Astrocyte (in vitro differentiated cells and primary cell): ENCODE measurements around the gene RASL11A. TPM values are rescaled to one million over a fixed set of nuclear protein-coding genes. Genes with fewer than 3 reads are reported as not detected.

Experiments used
- DNase-seq: peaks from one replicate; pipeline ENCODE4 v3.0.0-alpha.2; 2010; ENCODE audit warnings: low read depth
- FAIRE-seq: peaks from 2 replicates; lab custom pipeline; 2011; peaks lifted over from hg19 to GRCh38; lab: Jason Lieb, UNC
- H2AFZ ChIP-seq: 2 replicates; pipeline ENCODE4 v1.6.0; 2012; ENCODE audit warnings: low read depth, low read length, inconsistent platforms
- H3K27ac ChIP-seq: 2 replicates; pipeline ENCODE4 v1.5.1; 2011; ENCODE audit warnings: low read depth, low read length, inconsistent platforms
- H3K27me3 ChIP-seq: 2 replicates; pipeline ENCODE4 v1.6.0; 2011; ENCODE audit warnings: low read length, inconsistent platforms; ENCODE audit not compliant: insufficient read depth
- H3K36me3 ChIP-seq: 2 replicates; pipeline ENCODE4 v1.5.1; 2011; ENCODE audit warnings: low read length, inconsistent platforms; ENCODE audit not compliant: insufficient read depth
- H3K4me1 ChIP-seq: 2 replicates; pipeline ENCODE4 v1.5.1; 2011; ENCODE audit warnings: low read length, inconsistent platforms; ENCODE audit not compliant: insufficient read depth
- H3K4me2 ChIP-seq: 2 replicates; pipeline ENCODE4 v1.6.0; 2012; ENCODE audit warnings: low read length, inconsistent platforms
- H3K4me3 ChIP-seq: 2 replicates; pipeline ENCODE4 v1.5.1; 2011; ENCODE audit warnings: low read depth, mild to moderate bottlenecking, low read length, inconsistent platforms; ENCODE audit not compliant: insufficient read depth
- H3K79me2 ChIP-seq: 2 replicates; pipeline ENCODE4 v1.6.0; 2012; ENCODE audit warnings: mild to moderate bottlenecking, low read length, inconsistent platforms; ENCODE audit not compliant: insufficient read depth
- H3K9ac ChIP-seq: 2 replicates; pipeline ENCODE4 v1.6.0; 2012; ENCODE audit warnings: mild to moderate bottlenecking, low read length, inconsistent platforms
- H3K9me3 ChIP-seq: 2 replicates; pipeline ENCODE4 v1.5.1; 2012; ENCODE audit warnings: low read depth, mild to moderate bottlenecking, low read length, inconsistent platforms; ENCODE audit not compliant: insufficient read depth
- H4K20me1 ChIP-seq: 2 replicates; pipeline ENCODE4 v1.6.0; 2012; ENCODE audit warnings: low read length, inconsistent platforms; ENCODE audit not compliant: insufficient read depth
- H3K27ac Mint-ChIP-seq: one replicate; pipeline ENCODE4 v1.8.0; 2021; ENCODE audit warnings: mild to moderate bottlenecking, mixed read lengths; ENCODE audit not compliant: unreplicated experiment
- H3K27me3 Mint-ChIP-seq: one replicate; pipeline ENCODE4 v1.8.0; 2021; ENCODE audit warnings: low read depth, mixed read lengths; ENCODE audit not compliant: unreplicated experiment
- H3K36me3 Mint-ChIP-seq: one replicate; pipeline ENCODE4 v1.8.0; 2021; ENCODE audit warnings: low read depth, mixed read lengths; ENCODE audit not compliant: unreplicated experiment
- H3K4me1 Mint-ChIP-seq: one replicate; pipeline ENCODE4 v1.8.0; 2021; ENCODE audit warnings: low read depth, mixed read lengths; ENCODE audit not compliant: unreplicated experiment
- H3K4me3 Mint-ChIP-seq: one replicate; pipeline ENCODE4 v1.8.0; 2021; ENCODE audit warnings: mild to moderate bottlenecking, moderate library complexity, mixed read lengths; ENCODE audit not compliant: unreplicated experiment
- H3K9me3 Mint-ChIP-seq: one replicate; pipeline ENCODE4 v1.8.0; 2021; ENCODE audit warnings: mild to moderate bottlenecking, mixed read lengths; ENCODE audit not compliant: unreplicated experiment
- CTCF ChIP-seq: IDR thresholded peaks from 2 replicates; pipeline ENCODE4 v1.5.1; 2011; ENCODE audit warnings: low read depth, mild to moderate bottlenecking, inconsistent platforms, low read length, moderate library complexity; ENCODE audit not compliant: insufficient read depth
- EZH2 ChIP-seq: IDR thresholded peaks from 2 replicates; pipeline ENCODE4 v1.6.1; 2012; ENCODE audit warnings: mild to moderate bottlenecking, low read length, inconsistent platforms; ENCODE audit not compliant: insufficient read depth
- total RNA-seq: library from RNA; stranded (reverse); gene quantifications from 2 replicates; pipeline ENCODE4 v1.2.1, GENCODE V29; 2021

The RASL11A gene
- total RNA-seq, 1 donor from 2014 or later, result 2.2 TPM

DNA sequence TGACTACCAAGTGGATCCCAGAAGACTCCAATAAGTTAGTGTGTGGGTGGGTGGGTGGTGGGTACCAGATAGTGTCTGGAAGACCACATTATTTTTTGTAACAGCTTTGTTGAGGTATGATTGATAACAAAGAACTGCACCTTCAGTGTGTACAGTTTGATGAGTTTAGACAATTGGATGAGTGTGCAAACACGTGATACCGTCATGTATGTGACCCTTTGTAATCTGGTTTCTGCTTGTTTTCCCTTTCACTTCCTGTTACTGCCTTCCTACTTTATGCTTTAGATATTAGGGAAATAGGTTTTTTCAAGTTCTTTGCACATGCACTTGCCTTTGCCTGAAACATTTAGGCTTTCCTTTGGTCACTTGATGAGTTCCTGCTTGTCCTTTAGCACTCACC lies 10.8 kb upstream of the RASL11A start:
- no peak for FAIRE-seq

GRCh38 chr13:27261396-27261795 lies 9.2 kb upstream of the RASL11A start:
- no peak for FAIRE-seq
- H3K27ac Mint-ChIP-seq, result no peak overlapping the region

More for the DNA sequence above, 10.8 kb upstream of the RASL11A start:
- H3K4me1 Mint-ChIP-seq, result peaks cover 23% of the 10 kb centered on the region
- no peaks in the 10 kb centered on the region for H3K9me3 Mint-ChIP-seq
- no peak overlapping the region for H3K27ac ChIP-seq
- no peaks in the 10 kb centered on the region for H3K27me3 Mint-ChIP-seq
- TF ChIP-seq CTCF (no peak), EZH2 (no peak)
- peaks cover 37% of the 10 kb centered on the region for H3K36me3 ChIP-seq
- no peak overlapping the region for H3K4me2 ChIP-seq
- DNase-seq, result no peak
- peaks cover 32% of the 10 kb centered on the region for H3K79me2 ChIP-seq
- no peaks in the 10 kb centered on the region for H3K4me1 ChIP-seq
- H3K4me3 Mint-ChIP-seq, result no peak overlapping the region
- H3K36me3 Mint-ChIP-seq, result peaks cover 23% of the 10 kb centered on the region
- H4K20me1 ChIP-seq, result peaks cover 52% of the 10 kb centered on the region
- H2AFZ ChIP-seq, result no peak overlapping the region
- no peak overlapping the region for H3K9ac ChIP-seq
- no peak overlapping the region for H3K27ac Mint-ChIP-seq
- no peak overlapping the region for H3K4me3 ChIP-seq
- H3K27me3 ChIP-seq, result no peaks in the 10 kb centered on the region
- H3K9me3 ChIP-seq, result no peaks in the 10 kb centered on the region

More at GRCh38 chr13:27261396-27261795, 9.2 kb upstream of the RASL11A start:
- TF ChIP-seq CTCF (no peak), EZH2 (no peak)
- H3K9ac ChIP-seq, result no peak overlapping the region
- H3K36me3 Mint-ChIP-seq, result peaks cover 21% of the 10 kb centered on the region
- no peaks in the 10 kb centered on the region for H3K27me3 ChIP-seq
- no peaks in the 10 kb centered on the region for H3K9me3 Mint-ChIP-seq
- no peaks in the 10 kb centered on the region for H3K27me3 Mint-ChIP-seq
- peaks cover 25% of the 10 kb centered on the region for H3K79me2 ChIP-seq
- H4K20me1 ChIP-seq, result peaks cover 45% of the 10 kb centered on the region
- no peaks in the 10 kb centered on the region for H3K4me1 ChIP-seq
- no peak overlapping the region for H3K4me3 Mint-ChIP-seq
- DNase-seq, result no peak
- no peak overlapping the region for H3K4me3 ChIP-seq
- H3K27ac ChIP-seq, result no peak overlapping the region
- H3K9me3 ChIP-seq, result no peaks in the 10 kb centered on the region
- H3K4me1 Mint-ChIP-seq, result peaks cover 23% of the 10 kb centered on the region
- H2AFZ ChIP-seq, result no peak overlapping the region
- H3K36me3 ChIP-seq, result peaks cover 24% of the 10 kb centered on the region
- no peak overlapping the region for H3K4me2 ChIP-seq
